Keratinocyte (primary cell): ENCODE results near the gene RAB2B. TPM values are rescaled to one million over a fixed set of nuclear protein-coding genes. Genes with fewer than 3 reads are reported as not detected.

Experiments used
- DNase-seq: peaks from one replicate; pipeline ENCODE4 v3.0.0-alpha.2; 2011; ENCODE audit warnings: low read depth, missing footprints, low spot score
- FAIRE-seq: peaks from 2 replicates; lab custom pipeline; 2011; peaks lifted over from hg19 to GRCh38; lab: Jason Lieb, UNC
- H2AFZ ChIP-seq: 2 replicates; pipeline ENCODE4 v1.6.0; 2012; ENCODE audit warnings: low read length, control low read depth, inconsistent platforms; ENCODE audit not compliant: control insufficient read depth
- H3K27ac ChIP-seq: 2 replicates; pipeline ENCODE4 v1.5.1; 2011; ENCODE audit warnings: low read length; ENCODE audit not compliant: control insufficient read depth, insufficient read depth
- H3K27me3 ChIP-seq: 3 replicates; pipeline ENCODE4 v1.6.0; 2011; ENCODE audit warnings: low read length; ENCODE audit not compliant: control insufficient read depth, insufficient read depth; ENCODE audit errors: extremely low read depth
- H3K36me3 ChIP-seq, 2 experiments: 2 replicates in 1 of 2; 3 replicates in 1 of 2; pipeline ENCODE4 v1.5.1; 2011; ENCODE audit warnings: low read length in 2 of 2, mild to moderate bottlenecking in 1 of 2; ENCODE audit not compliant: control insufficient read depth in 2 of 2, insufficient read depth in 2 of 2; ENCODE audit errors: extremely low read depth in 1 of 2
- H3K4me1 ChIP-seq: 3 replicates; pipeline ENCODE4 v1.5.1; 2011; ENCODE audit warnings: low read length; ENCODE audit not compliant: control insufficient read depth, insufficient read depth; ENCODE audit errors: extremely low read depth
- H3K4me2 ChIP-seq: 3 replicates; pipeline ENCODE4 v1.6.0; 2011; ENCODE audit warnings: low read depth, low read length; ENCODE audit not compliant: control insufficient read depth, insufficient read depth; ENCODE audit errors: extremely low read depth
- H3K4me3 ChIP-seq, 3 experiments: fragments of 200-600 bp in 1 of 3; sonication (generic) in 1 of 3; 2 replicates in 2 of 3; 3 replicates in 1 of 3; pipeline ENCODE4 v1.5.1; 2011 to 2016; ENCODE audit warnings: low read length in 3 of 3, mild to moderate bottlenecking in 3 of 3, control low read depth in 2 of 3, inconsistent platforms in 1 of 3, low read depth in 1 of 3, mixed read lengths in 1 of 3, mixed run types in 1 of 3, moderate library complexity in 1 of 3; ENCODE audit not compliant: control insufficient read depth in 2 of 3, insufficient read depth in 2 of 3; ENCODE audit errors: extremely low read depth in 1 of 3
- H3K79me2 ChIP-seq: 2 replicates; pipeline ENCODE4 v1.6.0; 2012; ENCODE audit warnings: low read length; ENCODE audit not compliant: control insufficient read depth, insufficient read depth
- H3K9ac ChIP-seq: 3 replicates; pipeline ENCODE4 v1.6.0; 2011; ENCODE audit warnings: low read length; ENCODE audit not compliant: control insufficient read depth, insufficient read depth; ENCODE audit errors: extremely low read depth
- H3K9me1 ChIP-seq: 3 replicates; pipeline ENCODE4 v1.6.0; 2011; ENCODE audit warnings: low read length; ENCODE audit not compliant: control insufficient read depth, insufficient read depth; ENCODE audit errors: extremely low read depth
- H3K9me3 ChIP-seq: 2 replicates; pipeline ENCODE4 v1.5.1; 2012; ENCODE audit warnings: low read depth, low read length; ENCODE audit not compliant: control insufficient read depth
- H4K20me1 ChIP-seq: 3 replicates; pipeline ENCODE4 v1.6.0; 2011; ENCODE audit warnings: low read length; ENCODE audit not compliant: control insufficient read depth, insufficient read depth; ENCODE audit errors: extremely low read depth
- CTCF ChIP-seq, 3 experiments: IDR thresholded peaks in 1 of 3; conservative IDR thresholded peaks in 1 of 3; optimal IDR thresholded peaks in 1 of 3; 2 replicates in 2 of 3; 3 replicates in 1 of 3; pipeline versions ENCODE3 to v1.5.1; 2011; ENCODE audit warnings: low read length in 3 of 3, mild to moderate bottlenecking in 3 of 3, moderate library complexity in 2 of 3, control low read depth in 1 of 3, inconsistent platforms in 1 of 3; ENCODE audit not compliant: insufficient read depth in 2 of 3; ENCODE audit errors: extremely low read depth in 1 of 3
- EZH2 ChIP-seq: IDR thresholded peaks from one replicate; pipeline ENCODE4 v1.6.1; 2012; ENCODE audit warnings: inconsistent platforms, mild to moderate bottlenecking, low read length, moderate library complexity
- dilution Hi-C: fragments of 300-500 bp; cut with MboI; formaldehyde crosslinking; loops from one replicate; pipeline ENCODE4 v1.7.0; 2020; ENCODE audit warnings: low sequenced_read_pairs; ENCODE audit not compliant: extremely low pct_ligation_motif_present
- polyA plus RNA-seq, 5 experiments: library from polyadenylated mRNA; depleted of rRNA in 3 of 5; stranded (reverse) in 3 of 5; stranded (forward) in 1 of 5; unstranded in 1 of 5; fragments of >200 nt; gene quantifications; 1 replicate in 1 of 5; 2 replicates in 3 of 5; 3 replicates in 1 of 5; pipeline versions ENCODE4 v1.2.1 to v1.2.3, GENCODE V29; 2011 to 2012; ENCODE audit warnings: missing spikeins in 2 of 5, low read depth in 1 of 5, low replicate concordance in 1 of 5

The RAB2B gene
- polyA plus RNA-seq, 1 donor (not counting 4 experiments of a cell fraction or from before 2014, with no cell fraction given): 18.3 TPM

DNA sequence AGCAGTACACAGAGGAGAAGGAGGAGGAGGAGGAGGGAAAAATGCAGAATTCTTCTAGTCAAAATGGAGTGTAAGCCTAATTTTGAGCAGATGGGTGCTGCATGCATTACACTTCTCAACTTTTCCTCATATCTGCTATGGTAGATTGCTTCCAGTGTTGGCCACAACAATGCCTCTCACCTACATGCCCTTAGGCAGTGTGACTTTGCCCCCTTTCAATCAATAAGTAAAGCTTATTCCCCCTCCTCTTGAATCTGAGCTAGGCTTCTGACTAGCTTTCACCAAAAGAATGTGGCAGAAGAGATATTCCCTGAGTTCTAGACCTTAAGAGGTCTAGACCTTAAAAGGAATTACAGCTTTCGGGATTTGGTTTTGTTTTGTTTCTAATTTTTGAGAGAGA, 37.6 kb upstream of the RAB2B start:
- Histone ChIP-seq H3K79me2 (peaks cover 18% of the 10 kb centered on the region), H3K9me3 (no peaks in the 10 kb centered on the region), H3K9ac (no peak overlapping the region), H3K27ac (no peak overlapping the region), H3K4me1 (peaks cover 8% of the 10 kb centered on the region), H3K27me3 (no peaks in the 10 kb centered on the region), H3K36me3 (no peaks in the 10 kb centered on the region), H2AFZ (no peak overlapping the region), H3K9me1 (no peaks in the 10 kb centered on the region), H3K4me3 (no peak overlapping the region), H4K20me1 (no peaks in the 10 kb centered on the region), H3K4me2 (no peak overlapping the region)
- no peak for TF ChIP-seq EZH2
- no peak for TF ChIP-seq CTCF (optimal IDR thresholded peaks at IDR 0.05 in 1 of 3, IDR thresholded peaks at IDR 0.05 in 1 of 3, conservative IDR thresholded peaks at IDR 0.05 in 1 of 3; ENCODE audit: extremely low read depth in 1 of 3, insufficient read depth in 2 of 3, low read length in 3 of 3)
- FAIRE-seq: no peak
- dilution Hi-C loops: loop anchor here (5.0 kb wide), 1 partner anchor 43 kb away; no protein-coding TSS in a partner anchor
- no peak for DNase-seq

GRCh38 chr14:21510735-21511657, 34.2 kb upstream of the RAB2B start, which contains the start of gene METTL3:
Gene METTL3, minus strand, starts transcription at chr14:21511340. Its CDS starts 117 bp downstream, at chr14:21511223.
- H4K20me1 ChIP-seq: no peaks in the 10 kb centered on the region
- peak within 1 kb of the TSS; percentile 94 to 97 (median 97) for H3K4me3 ChIP-seq
- FAIRE-seq: peak; percentile 41
- peaks cover 47% of the 10 kb centered on the region for H3K79me2 ChIP-seq
- H3K9me3 ChIP-seq: no peaks in the 10 kb centered on the region
- no peak for TF ChIP-seq EZH2
- TF ChIP-seq CTCF (optimal IDR thresholded peaks at IDR 0.05 in 1 of 3, IDR thresholded peaks at IDR 0.05 in 1 of 3, conservative IDR thresholded peaks at IDR 0.05 in 1 of 3; ENCODE audit: extremely low read depth in 1 of 3, insufficient read depth in 2 of 3, low read length in 3 of 3): no peak
- no peaks in the 10 kb centered on the region for H3K9me1 ChIP-seq
- peak within 1 kb of the TSS; percentile 85 for H3K27ac ChIP-seq
- peak within 1 kb of the TSS; percentile 85 for H3K4me2 ChIP-seq
- peaks cover 11% of the 10 kb centered on the region for H3K4me1 ChIP-seq
- peaks cover 4 to 8% of the 10 kb centered on the region in 2 experiments for H3K36me3 ChIP-seq
- peak within 1 kb of the TSS; percentile 90 for H2AFZ ChIP-seq
- peak; percentile 89 for DNase-seq
- H3K9ac ChIP-seq: peak within 1 kb of the TSS; percentile 91
- dilution Hi-C loops: loop anchor here (5.0 kb wide), 1 partner anchor 46 kb away; no protein-coding TSS in a partner anchor
- no peaks in the 10 kb centered on the region for H3K27me3 ChIP-seq
